ENCODE measurements around the gene DDI2.

DNA sequence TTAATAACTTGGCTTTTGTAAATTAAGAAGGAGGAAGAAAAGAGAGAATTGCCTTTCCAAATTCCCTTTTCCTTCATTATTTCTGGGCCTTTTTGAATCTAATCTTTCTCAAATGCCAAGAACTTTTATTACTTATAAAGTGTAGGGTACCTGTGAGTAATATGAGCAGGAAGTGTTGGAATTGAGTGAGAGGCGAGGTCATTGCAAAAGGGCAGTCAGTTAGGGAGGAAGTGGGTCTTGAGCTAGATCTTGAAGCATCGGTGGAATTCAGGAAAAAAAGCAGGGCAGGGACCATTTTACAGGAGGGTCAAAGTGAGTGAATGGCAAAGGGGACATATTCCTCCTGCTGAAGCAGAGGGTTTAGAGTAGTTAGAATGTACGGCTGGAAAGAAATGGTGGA lies 23.4 kb downstream of the DDI2 start:
- TF ChIP-seq, protein P1, sequence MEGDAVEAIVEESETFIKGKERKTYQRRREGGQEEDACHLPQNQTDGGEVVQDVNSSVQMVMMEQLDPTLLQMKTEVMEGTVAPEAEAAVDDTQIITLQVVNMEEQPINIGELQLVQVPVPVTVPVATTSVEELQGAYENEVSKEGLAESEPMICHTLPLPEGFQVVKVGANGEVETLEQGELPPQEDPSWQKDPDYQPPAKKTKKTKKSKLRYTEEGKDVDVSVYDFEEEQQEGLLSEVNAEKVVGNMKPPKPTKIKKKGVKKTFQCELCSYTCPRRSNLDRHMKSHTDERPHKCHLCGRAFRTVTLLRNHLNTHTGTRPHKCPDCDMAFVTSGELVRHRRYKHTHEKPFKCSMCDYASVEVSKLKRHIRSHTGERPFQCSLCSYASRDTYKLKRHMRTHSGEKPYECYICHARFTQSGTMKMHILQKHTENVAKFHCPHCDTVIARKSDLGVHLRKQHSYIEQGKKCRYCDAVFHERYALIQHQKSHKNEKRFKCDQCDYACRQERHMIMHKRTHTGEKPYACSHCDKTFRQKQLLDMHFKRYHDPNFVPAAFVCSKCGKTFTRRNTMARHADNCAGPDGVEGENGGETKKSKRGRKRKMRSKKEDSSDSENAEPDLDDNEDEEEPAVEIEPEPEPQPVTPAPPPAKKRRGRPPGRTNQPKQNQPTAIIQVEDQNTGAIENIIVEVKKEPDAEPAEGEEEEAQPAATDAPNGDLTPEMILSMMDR (conservative IDR thresholded peaks at IDR 0.05; ENCODE audit: low read length), result no peak
- no peak for TF ChIP-seq EZH2phosphoT487 (IDR thresholded peaks at IDR 0.05; ENCODE audit: borderline replicate concordance)

Measured in Loucy (cell line).